H9 (cell line): ENCODE results near the gene DSE. TPM values are rescaled to one million over a fixed set of nuclear protein-coding genes. Genes with fewer than 3 reads are reported as not detected.
"Not testable (repeated sequence)": the region's sequence is repeated elsewhere in the genome, so short reads cannot be mapped to it uniquely, and the experiment has no call there.

ENCODE experiments used
- DNase-seq: peaks from one replicate; pipeline ENCODE4 v3.0.0-alpha.2; 2017
- H2AFZ ChIP-seq: one replicate; pipeline ENCODE4 v1.6.1; 2013; ENCODE audit warnings: mild to moderate bottlenecking, low read length, control low read depth, moderate library complexity
- H2AK5ac ChIP-seq: 2 replicates; pipeline ENCODE4 v1.6.1; 2013; ENCODE audit warnings: low read length, control low read depth, mixed read lengths; ENCODE audit not compliant: insufficient read length
- H2BK120ac ChIP-seq: one replicate; pipeline ENCODE4 v1.6.1; 2013; ENCODE audit warnings: low read depth, mild to moderate bottlenecking, low read length, control low read depth, inconsistent platforms; ENCODE audit not compliant: poor library complexity, severe bottlenecking
- H2BK12ac ChIP-seq: 2 replicates; pipeline ENCODE4 v1.6.1; 2013; ENCODE audit warnings: low read length, control low read depth, mixed read lengths, low read depth; ENCODE audit not compliant: insufficient read length
- H2BK15ac ChIP-seq: 2 replicates; pipeline ENCODE4 v1.6.1; 2013; ENCODE audit warnings: low read depth, low read length, control low read depth
- H2BK20ac ChIP-seq: one replicate; pipeline ENCODE4 v1.6.1; 2013; ENCODE audit warnings: low read depth, mild to moderate bottlenecking, low read length, control low read depth, inconsistent platforms; ENCODE audit not compliant: poor library complexity, severe bottlenecking
- H2BK5ac ChIP-seq: 2 replicates; pipeline ENCODE4 v1.6.1; 2013; ENCODE audit warnings: low read length, control low read depth, mixed read lengths; ENCODE audit not compliant: insufficient read length
- H3K14ac ChIP-seq: 2 replicates; pipeline ENCODE4 v1.6.1; 2013; ENCODE audit warnings: low read length, control low read depth; ENCODE audit not compliant: insufficient read depth
- H3K18ac ChIP-seq: 2 replicates; pipeline ENCODE4 v1.6.1; 2013; ENCODE audit warnings: low read depth, mild to moderate bottlenecking, mixed read lengths, low read length, control low read depth; ENCODE audit not compliant: insufficient read length
- H3K23ac ChIP-seq: 2 replicates; pipeline ENCODE4 v1.6.1; 2013; ENCODE audit warnings: low read length, control low read depth, mixed read lengths, low read depth; ENCODE audit not compliant: insufficient read length
- H3K23me2 ChIP-seq: 2 replicates; pipeline ENCODE4 v1.6.1; 2013; ENCODE audit warnings: low read depth, mild to moderate bottlenecking, mixed read lengths, low read length, control low read depth; ENCODE audit not compliant: insufficient read length, poor library complexity, severe bottlenecking
- H3K27ac ChIP-seq: 2 replicates; pipeline ENCODE4 v1.5.1; 2013; ENCODE audit warnings: low read length, control low read depth, mixed read lengths, low read depth; ENCODE audit not compliant: insufficient read length
- H3K27me3 ChIP-seq: 2 replicates; pipeline ENCODE4 v1.6.1; 2013; ENCODE audit warnings: low read length, control low read depth, inconsistent platforms; ENCODE audit not compliant: insufficient read depth
- H3K4ac ChIP-seq: 2 replicates; pipeline ENCODE4 v1.6.1; 2013; ENCODE audit warnings: low read depth, mild to moderate bottlenecking, control low read depth, inconsistent platforms, low read length, moderate library complexity
- H3K4me1 ChIP-seq: 2 replicates; pipeline ENCODE4 v1.6.1; 2013; ENCODE audit warnings: low read length, control low read depth, inconsistent platforms; ENCODE audit not compliant: insufficient read depth
- H3K4me2 ChIP-seq: 2 replicates; pipeline ENCODE4 v1.6.1; 2013; ENCODE audit warnings: low read length, control low read depth, mixed read lengths; ENCODE audit not compliant: insufficient read length, insufficient read depth
- H3K56ac ChIP-seq: 2 replicates; pipeline ENCODE4 v1.6.1; 2013; ENCODE audit warnings: low read depth, mild to moderate bottlenecking, mixed read lengths, low read length, control low read depth; ENCODE audit not compliant: insufficient read length
- H3K79me1 ChIP-seq: 2 replicates; pipeline ENCODE4 v1.6.1; 2013; ENCODE audit warnings: low read depth, mild to moderate bottlenecking, moderate library complexity, low read length, control low read depth, inconsistent platforms; ENCODE audit not compliant: insufficient read depth, poor library complexity, severe bottlenecking
- H3K79me2 ChIP-seq: 2 replicates; pipeline ENCODE4 v1.6.1; 2013; ENCODE audit warnings: low read length, control low read depth, inconsistent platforms; ENCODE audit not compliant: insufficient read depth
- H3K9ac ChIP-seq: 2 replicates; pipeline ENCODE4 v1.6.1; 2013; ENCODE audit warnings: low read length, control low read depth, mixed read lengths; ENCODE audit not compliant: insufficient read length; ENCODE audit errors: extremely low read depth
- H3K9me3 ChIP-seq: one replicate; pipeline ENCODE4 v1.6.1; 2013; ENCODE audit warnings: low read depth, low read length, inconsistent platforms; ENCODE audit not compliant: control insufficient read depth
- H3T11ph ChIP-seq: one replicate; pipeline ENCODE4 v1.6.1; 2013; ENCODE audit warnings: mild to moderate bottlenecking, low read length, control low read depth, inconsistent platforms
- H4K20me1 ChIP-seq: one replicate; pipeline ENCODE4 v1.6.1; 2013; ENCODE audit not compliant: control insufficient read depth, insufficient read length, insufficient read depth
- H4K5ac ChIP-seq: 2 replicates; pipeline ENCODE4 v1.6.1; 2013; ENCODE audit warnings: low read depth, mild to moderate bottlenecking, mixed read lengths, low read length, control low read depth; ENCODE audit not compliant: insufficient read length
- H4K8ac ChIP-seq: replicated peaks from 2 replicates; pipeline ENCODE4 v1.6.1; 2013; ENCODE audit warnings: low read length, control low read depth, mixed read lengths, low read depth; ENCODE audit not compliant: insufficient read length
- H4K91ac ChIP-seq: 2 replicates; pipeline ENCODE4 v1.6.1; 2013; ENCODE audit warnings: low read depth, mild to moderate bottlenecking, moderate library complexity, mixed read lengths, low read length, control low read depth; ENCODE audit not compliant: insufficient read length
- H3K27ac Mint-ChIP-seq, 3 experiments: 2 replicates in 2 of 3; 3 replicates in 1 of 3; pipeline ENCODE4 v1.8.0; 2020 to 2021; ENCODE audit warnings: mixed read lengths in 3 of 3, mild to moderate bottlenecking in 1 of 3, moderate library complexity in 1 of 3
- H3K27me3 Mint-ChIP-seq: 2 replicates; pipeline ENCODE4 v1.8.0; 2021; ENCODE audit warnings: low read depth, mild to moderate bottlenecking, moderate library complexity, mixed read lengths
- H3K36me3 Mint-ChIP-seq, 3 experiments: 2 replicates in 2 of 3; 3 replicates in 1 of 3; pipeline ENCODE4 v1.8.0; 2020 to 2021; ENCODE audit warnings: low read depth in 3 of 3, mixed read lengths in 3 of 3; ENCODE audit not compliant: insufficient read depth in 1 of 3
- H3K4me1 Mint-ChIP-seq, 2 experiments: 2 replicates each; pipeline ENCODE4 v1.8.0; 2020; ENCODE audit warnings: mixed read lengths in 2 of 2
- H3K4me3 Mint-ChIP-seq, 2 experiments: 2 replicates in 1 of 2; 3 replicates in 1 of 2; pipeline ENCODE4 v1.8.0; 2020 to 2021; ENCODE audit warnings: mild to moderate bottlenecking in 2 of 2, mixed read lengths in 2 of 2, moderate library complexity in 1 of 2
- H3K9me3 Mint-ChIP-seq, 2 experiments: 2 replicates in 1 of 2; 3 replicates in 1 of 2; pipeline ENCODE4 v1.8.0; 2020; ENCODE audit warnings: mild to moderate bottlenecking in 2 of 2, mixed read lengths in 2 of 2, moderate library complexity in 1 of 2
- WGBS: extraction: QIAGEN DNeasy Blood & Tissue Kit; methylation state at CpG from one replicate; pipeline ENCODE4 v1.1.7; 2013; ENCODE audit warnings: missing lambda C conversion rate, low lambda C conversion rate, mixed read lengths; ENCODE audit not compliant: insufficient read length; ENCODE audit errors: extremely low coverage; 5-methylcytosine and 5-hydroxymethylcytosine counted together
- long read RNA-seq: library from polyadenylated mRNA; unstranded; transcript quantifications from one replicate; pipeline ENCODE4 v2.0.0, GENCODE V29; 2020
- total RNA-seq: library from RNA; stranded (reverse); gene quantifications from 2 replicates; pipeline ENCODE4 v1.2.1, GENCODE V29; 2021
- TF ChIP-seq, protein P1 (sequence below): fragments of 200-600 bp; sonication (generic); conservative IDR thresholded peaks from 3 replicates; pipeline ENCODE4 v1.8.0; 2021; ENCODE audit warnings: antibody characterized with exemption, mild to moderate bottlenecking

The DSE gene
- total RNA-seq, result 41.5 and 45.6 TPM in 2 replicates
- long read RNA-seq, full-length matches to known transcripts, result 22 of 95 reads
- long read RNA-seq, partial matches to known transcripts, result 16 of 95 reads
- long read RNA-seq, other reads (novel, unspliced or antisense), result 57 of 95 reads

DNA sequence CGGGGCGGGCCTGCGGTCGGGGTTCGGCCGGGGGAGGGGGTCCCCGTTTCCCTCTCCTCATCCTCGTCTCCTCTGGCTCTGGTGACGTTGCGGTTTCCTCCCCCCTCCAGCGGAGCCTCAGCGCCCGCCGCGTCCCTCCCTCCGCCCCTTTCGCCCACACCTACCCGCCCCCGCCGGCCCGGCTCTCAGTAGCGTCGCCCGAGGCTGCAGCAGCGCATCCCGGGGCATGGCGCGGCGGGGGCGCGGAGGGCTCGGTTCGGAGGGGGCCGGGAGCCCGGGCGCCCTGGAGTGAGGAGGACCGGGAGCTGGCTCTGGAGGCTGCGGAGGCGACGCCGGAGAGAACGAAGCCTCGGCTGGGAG is at the start of gene DSE:
Gene DSE, plus strand, starts transcription at position 188 of the 360 bp plus-strand sequence. CDS start 28,304 bp downstream, outside the sequence.
- Histone ChIP-seq H3K18ac (peak within 1 kb of the TSS; percentile 79), H3K23me2 (peaks cover 7% of the 10 kb centered on the region), H4K8ac (no peak within 1 kb of the TSS), H4K20me1 (no peaks in the 10 kb centered on the region), H3K27me3 (no peaks in the 10 kb centered on the region), H2BK120ac (no peak within 1 kb of the TSS), H3K27ac (no peak within 1 kb of the TSS), H3K79me1 (no peaks in the 10 kb centered on the region), H3K4ac (no peak within 1 kb of the TSS), H2AFZ (peak within 1 kb of the TSS; percentile 11), H2BK5ac (no peak within 1 kb of the TSS), H3K14ac (peak within 1 kb of the TSS; percentile 78), H4K91ac (peak within 1 kb of the TSS; percentile 2), H3K9ac (peak within 1 kb of the TSS; percentile 64), H3K23ac (no peak within 1 kb of the TSS), H3K4me2 (peak within 1 kb of the TSS; percentile 69), H3T11ph (no peak within 1 kb of the TSS), H3K79me2 (peaks cover 7% of the 10 kb centered on the region; the same call in 1 of the 2 replicates), H3K9me3 (no peaks in the 10 kb centered on the region), H3K4me1 (no peaks in the 10 kb centered on the region), H2AK5ac (no peak within 1 kb of the TSS), H2BK20ac (no peak within 1 kb of the TSS), H2BK15ac (no peak within 1 kb of the TSS), H4K5ac (no peak within 1 kb of the TSS), H3K56ac (no peak within 1 kb of the TSS), H2BK12ac (no peak within 1 kb of the TSS)
- Mint-ChIP-seq H3K9me3 (no peaks in the 10 kb centered on the region), H3K36me3 (no peaks in the 10 kb centered on the region; a peak in 1 of 7 replicates), H3K27ac (peak within 1 kb of the TSS; percentile 94 to 98 (median 95)), H3K4me1 (peaks cover 10 to 16% of the 10 kb centered on the region in 2 experiments), H3K4me3 (peak within 1 kb of the TSS; percentile 84 to 94), H3K27me3 (no peaks in the 10 kb centered on the region; the same call in 1 of the 2 replicates)
- DNase-seq, result peak; percentile 85
- TF ChIP-seq, protein P1, sequence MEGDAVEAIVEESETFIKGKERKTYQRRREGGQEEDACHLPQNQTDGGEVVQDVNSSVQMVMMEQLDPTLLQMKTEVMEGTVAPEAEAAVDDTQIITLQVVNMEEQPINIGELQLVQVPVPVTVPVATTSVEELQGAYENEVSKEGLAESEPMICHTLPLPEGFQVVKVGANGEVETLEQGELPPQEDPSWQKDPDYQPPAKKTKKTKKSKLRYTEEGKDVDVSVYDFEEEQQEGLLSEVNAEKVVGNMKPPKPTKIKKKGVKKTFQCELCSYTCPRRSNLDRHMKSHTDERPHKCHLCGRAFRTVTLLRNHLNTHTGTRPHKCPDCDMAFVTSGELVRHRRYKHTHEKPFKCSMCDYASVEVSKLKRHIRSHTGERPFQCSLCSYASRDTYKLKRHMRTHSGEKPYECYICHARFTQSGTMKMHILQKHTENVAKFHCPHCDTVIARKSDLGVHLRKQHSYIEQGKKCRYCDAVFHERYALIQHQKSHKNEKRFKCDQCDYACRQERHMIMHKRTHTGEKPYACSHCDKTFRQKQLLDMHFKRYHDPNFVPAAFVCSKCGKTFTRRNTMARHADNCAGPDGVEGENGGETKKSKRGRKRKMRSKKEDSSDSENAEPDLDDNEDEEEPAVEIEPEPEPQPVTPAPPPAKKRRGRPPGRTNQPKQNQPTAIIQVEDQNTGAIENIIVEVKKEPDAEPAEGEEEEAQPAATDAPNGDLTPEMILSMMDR, result no peak
- WGBS, result no CpG with 5 or more reads among the region's 43 CpGs

DNA sequence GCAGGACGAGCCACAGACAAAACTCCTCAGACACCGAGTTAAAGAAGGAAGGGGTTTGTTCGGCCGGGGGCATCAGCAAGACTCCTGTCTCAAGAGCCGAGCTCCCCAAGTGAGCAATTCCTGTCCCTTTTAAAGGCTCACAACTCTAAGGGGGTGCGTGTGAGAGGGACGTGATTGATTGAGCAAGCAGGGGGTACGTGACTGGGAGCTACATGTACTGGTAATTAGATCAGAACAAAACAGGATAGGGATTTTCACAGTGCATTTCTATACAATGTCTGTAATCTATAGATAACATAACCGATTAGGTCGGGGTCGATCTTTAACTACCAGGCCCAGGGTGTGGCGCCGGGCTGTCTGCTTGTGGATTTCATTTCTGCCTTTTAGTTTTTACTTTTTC is 48.8 kb upstream of the DSE start:
- DNase-seq, H3K9ac ChIP-seq, H3K14ac ChIP-seq, H3K56ac ChIP-seq, H3K27me3 ChIP-seq, H3K27ac ChIP-seq, H2BK20ac ChIP-seq, H4K5ac ChIP-seq, H4K20me1 ChIP-seq, H3K18ac ChIP-seq, H3K27me3 Mint-ChIP-seq, H2AFZ ChIP-seq, H3K9me3 Mint-ChIP-seq, H3K4ac ChIP-seq, H2BK12ac ChIP-seq, H4K8ac ChIP-seq, H3K36me3 Mint-ChIP-seq, H2AK5ac ChIP-seq, H2BK120ac ChIP-seq, H4K91ac ChIP-seq, H2BK5ac ChIP-seq, H3K4me3 Mint-ChIP-seq, H3K79me2 ChIP-seq, H2BK15ac ChIP-seq, H3K4me2 ChIP-seq, H3K79me1 ChIP-seq, H3K23me2 ChIP-seq, H3K23ac ChIP-seq, H3T11ph ChIP-seq, H3K9me3 ChIP-seq: not testable (repeated sequence)
- peaks cover 14% of the 10 kb centered on the region for H3K4me1 ChIP-seq
- peaks cover 41 to 46% of the 10 kb centered on the region in 2 experiments for H3K4me1 Mint-ChIP-seq
- peak overlapping the region in 1 of 3 experiments; percentile 92; a peak in 2 of 7 replicates for H3K27ac Mint-ChIP-seq
- WGBS, result no CpG with 5 or more reads among the region's 13 CpGs
